ENCODE measurements around the gene SORCS1.
A peak's percentile ranks its signal among the peaks of the same experiment; 100 is the strongest.
"Not testable (repeated sequence)": the region's sequence is repeated elsewhere in the genome, so short reads cannot be mapped to it uniquely, and the experiment has no call there.

SORCS1 gene

GRCh38 chr10:106930751-106931150 is 233.8 kb downstream of the SORCS1 start:
- TF ChIP-seq, protein P1, sequence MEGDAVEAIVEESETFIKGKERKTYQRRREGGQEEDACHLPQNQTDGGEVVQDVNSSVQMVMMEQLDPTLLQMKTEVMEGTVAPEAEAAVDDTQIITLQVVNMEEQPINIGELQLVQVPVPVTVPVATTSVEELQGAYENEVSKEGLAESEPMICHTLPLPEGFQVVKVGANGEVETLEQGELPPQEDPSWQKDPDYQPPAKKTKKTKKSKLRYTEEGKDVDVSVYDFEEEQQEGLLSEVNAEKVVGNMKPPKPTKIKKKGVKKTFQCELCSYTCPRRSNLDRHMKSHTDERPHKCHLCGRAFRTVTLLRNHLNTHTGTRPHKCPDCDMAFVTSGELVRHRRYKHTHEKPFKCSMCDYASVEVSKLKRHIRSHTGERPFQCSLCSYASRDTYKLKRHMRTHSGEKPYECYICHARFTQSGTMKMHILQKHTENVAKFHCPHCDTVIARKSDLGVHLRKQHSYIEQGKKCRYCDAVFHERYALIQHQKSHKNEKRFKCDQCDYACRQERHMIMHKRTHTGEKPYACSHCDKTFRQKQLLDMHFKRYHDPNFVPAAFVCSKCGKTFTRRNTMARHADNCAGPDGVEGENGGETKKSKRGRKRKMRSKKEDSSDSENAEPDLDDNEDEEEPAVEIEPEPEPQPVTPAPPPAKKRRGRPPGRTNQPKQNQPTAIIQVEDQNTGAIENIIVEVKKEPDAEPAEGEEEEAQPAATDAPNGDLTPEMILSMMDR (IDR thresholded peaks at IDR 0.05; ENCODE audit: extremely low read depth, missing control alignments) = no peak
- DNase-seq (ENCODE audit: low spot score) = no peak

GRCh38 chr10:106929291-106929895 is 235.1 kb downstream of the SORCS1 start:
- DNase-seq (ENCODE audit: low spot score) = no peak
- TF ChIP-seq, protein P1 (IDR thresholded peaks at IDR 0.05; ENCODE audit: extremely low read depth, missing control alignments) = no peak

- DNase-seq (ENCODE audit: low spot score) = not testable (repeated sequence)
Observed at GRCh38 chr10:106928151-106928550, 236.4 kb downstream of the SORCS1 start.

GRCh38 chr10:106925191-106925590 is 239.3 kb downstream of the SORCS1 start:
- DNase-seq (ENCODE audit: low spot score) = no peak
- TF ChIP-seq, protein P1 (IDR thresholded peaks at IDR 0.05; ENCODE audit: extremely low read depth, missing control alignments) = no peak

- TF ChIP-seq, protein P1 (IDR thresholded peaks at IDR 0.05; ENCODE audit: extremely low read depth, missing control alignments) = no peak
- DNase-seq (ENCODE audit: low spot score) = no peak
Observed at GRCh38 chr10:106920538-106920937, 244.0 kb downstream of the SORCS1 start.

- TF ChIP-seq, protein P1 (IDR thresholded peaks at IDR 0.05; ENCODE audit: extremely low read depth, missing control alignments) = no peak
- DNase-seq (ENCODE audit: low spot score) = peak; percentile 35
Observed at GRCh38 chr10:106919871-106920282, 244.6 kb downstream of the SORCS1 start.

GRCh38 chr10:106917452-106918055 is 247.0 kb downstream of the SORCS1 start:
- DNase-seq (ENCODE audit: low spot score) = no peak
- TF ChIP-seq, protein P1 (IDR thresholded peaks at IDR 0.05; ENCODE audit: extremely low read depth, missing control alignments) = no peak

DNA sequence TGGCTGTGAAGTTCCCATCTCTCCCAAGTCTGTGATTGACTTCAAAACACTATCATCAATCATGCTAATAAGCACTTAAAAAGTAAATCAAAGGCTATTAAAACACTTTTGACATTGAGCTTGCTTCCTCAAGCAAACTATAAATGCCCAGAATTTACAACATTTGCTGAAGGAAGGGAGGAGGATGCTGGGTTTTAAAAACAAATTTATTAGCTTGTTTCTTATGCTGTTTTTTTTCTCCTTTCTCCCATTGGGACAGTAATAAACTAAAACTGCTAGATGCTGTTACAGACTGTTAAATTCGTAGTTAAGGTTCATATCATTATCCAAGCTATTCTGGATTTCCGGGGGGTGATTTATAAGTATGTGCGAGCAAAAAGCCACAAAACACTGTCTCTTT is 250.5 kb downstream of the SORCS1 start:
- no peak for DNase-seq (ENCODE audit: low spot score)
- TF ChIP-seq, protein P1 (IDR thresholded peaks at IDR 0.05; ENCODE audit: extremely low read depth, missing control alignments) = no peak
